Heart left ventricle (tissue), 16 donors: ENCODE measurements around the gene FAM200A. TPM values are rescaled to one million over a fixed set of nuclear protein-coding genes. Genes with fewer than 3 reads are reported as not detected.
"Not testable (repeated sequence)": the region's sequence is repeated elsewhere in the genome, so short reads cannot be mapped to it uniquely, and the experiment has no call there.

Experiments used
- ATAC-seq, 4 donors: fragments of 200-7000 bp; cut with Tn5 transposase; one replicate each; pipeline ENCODE4 v1.9.1; 2020 to 2022; ENCODE audit warnings: moderate library complexity in 4 of 4, mild to moderate bottlenecking in 3 of 4, moderate number of reproducible peaks in 1 of 4
- DNase-seq, 5 donors: peaks; one replicate each; pipeline ENCODE4 v3.0.0-alpha.2; 2020
- H3K27ac ChIP-seq, 12 donors: fragments of 200-600 bp; sonication (generic) in 4 of 12; one replicate each; pipeline versions ENCODE4 v1.5.0 to v1.8.0; 2016 to 2022; ENCODE audit warnings: mild to moderate bottlenecking in 2 of 12
- H3K27me3 ChIP-seq, 9 donors: fragments of 200-600 bp; sonication (generic) in 2 of 9; one replicate each; pipeline versions ENCODE4 v1.5.1 to v1.8.0; 2016 to 2022; ENCODE audit warnings: mild to moderate bottlenecking in 3 of 9
- H3K36me3 ChIP-seq, 9 donors: fragments of 200-600 bp; sonication (generic) in 2 of 9; one replicate each; pipeline versions ENCODE4 v1.5.0 to v1.8.0; 2018 to 2022; ENCODE audit warnings: mild to moderate bottlenecking in 2 of 9
- H3K4me1 ChIP-seq, 12 donors: fragments of 200-600 bp; sonication (generic) in 4 of 12; one replicate each; pipeline versions ENCODE4 v1.5.0 to v1.8.0; 2016 to 2022; ENCODE audit warnings: mild to moderate bottlenecking in 3 of 12
- H3K4me3 ChIP-seq, 12 donors: fragments of 200-600 bp; sonication (generic) in 4 of 12; one replicate each; pipeline versions ENCODE4 v1.5.0 to v1.8.0; 2017 to 2022; ENCODE audit warnings: mild to moderate bottlenecking in 9 of 12, moderate library complexity in 4 of 12
- H3K9me3 ChIP-seq, 12 donors: fragments of 200-600 bp; sonication (generic) in 4 of 12; one replicate each; pipeline versions ENCODE4 v1.5.0 to v1.8.0; 2016 to 2022; ENCODE audit warnings: mild to moderate bottlenecking in 1 of 12
- CTCF ChIP-seq, 12 donors: fragments of 200-600 bp; sonication (generic) in 4 of 12; IDR thresholded peaks; one replicate each; pipeline versions ENCODE4 v1.5.0 to v1.8.0; 2018 to 2022; ENCODE audit warnings: antibody characterized with exemption in 12 of 12, mild to moderate bottlenecking in 5 of 12
- POLR2A ChIP-seq, 2 donors: fragments of 450-650 bp; IDR thresholded peaks; one replicate each; pipeline ENCODE4 v1.6.1; 2017; ENCODE audit warnings: antibody characterized with exemption in 2 of 2, mild to moderate bottlenecking in 2 of 2, moderate library complexity in 2 of 2
- WGBS, 4 donors: extraction: QIAGEN DNeasy Blood & Tissue Kit in 2 of 4; methylation state at CpG; one replicate each; pipeline versions ENCODE4 v1.1.5 to v1.1.7; 2013 to 2018; 5-methylcytosine and 5-hydroxymethylcytosine counted together
- intact Hi-C, 10 donors: fragments of 100-400 bp; cut with DNase I; formaldehyde crosslinking; loops; one replicate each; pipeline versions ENCODE4 v1.11.1 to v1.14.2; 2022
- polyA plus RNA-seq, 2 donors: library from polyadenylated mRNA; stranded (reverse); fragments of 200-250 nt; gene quantifications; one replicate each; pipeline ENCODE4 v1.2.3, GENCODE V29; 2013
- total RNA-seq, 9 donors: library from RNA; depleted of rRNA in 2 of 9; stranded (reverse); fragments of >200 nt in 2 of 9; fragmentation: NEBNext Ultra II Directional in 3 of 9; extraction: Animal tissue kit (Norgen Biotek cat#: 25700) in 3 of 9; gene quantifications; one replicate each; pipeline versions ENCODE4 v1.1.0 to v1.2.4, GENCODE V29; 2016 to 2023
- donor health status: ischemic (EF 13 %, LVEDD 7.1; RV severe dilation, severe dysfunction).
- donor health status: healthy with polysubstance abuse.
- donor health status: DM: no; HTN: yes; CAD: no.
- donor health status: DM: no; HTN: no; CAD: no.
- donor health status: ischemic (EF 25% LVEDD 6.9; RV normal size, moderate dysfunction).
- donor health status: ischemic (EF 25% LVEDD 5.7; RV mildly dilated, moderate dysfunction).
- donor health status: healthy.
- donor health status: DM: yes; HTN: yes; CAD: no.
- donor health status: ischemic (EF 35%, LVEDD 5.7; RV mildly dilated, moderate dysfunction).
- donor health status: nonischemic (EF 11% LVEDD 7.7; RV severe dilation, severe dysfunction).
- donor health status: DM: yes; HTN: yes; CAD: no.
- donor health status: PGD.
- donor health status: ischemic (EF 29% LVEDD 5.4; RV normal size, mild dysfunction).
- donor health status: nonischemic (EF 23%, LVEDD 6.1; RV moderate dilation, normal function).

Gene FAM200A
- total and polyA plus RNA-seq, 11 donors = 4.7 to 7.1 (median 5.3) TPM

- peaks cover 0 to 76% (median 62%) of the 10 kb centered on the region in 9 donors for H3K36me3 ChIP-seq
- no peak overlapping the region for H3K27ac ChIP-seq
- intact Hi-C loops = no loop called here
- TF ChIP-seq POLR2A (IDR thresholded peaks at IDR 0.05) (no peak), CTCF (IDR thresholded peaks at IDR 0.05) (no peak)
- ATAC-seq (no peak), DNase-seq (no peak)
- H3K4me1 ChIP-seq = peaks cover 0 to under 1% (median 0%) of the 10 kb centered on the region in 12 donors
- H3K27me3 ChIP-seq = no peaks in the 10 kb centered on the region
- 85 to 97% (median 94%) methylated on average over 3 of the region's 3 CpGs for WGBS, 4 donors
- H3K9me3 ChIP-seq = no peaks in the 10 kb centered on the region
- H3K4me3 ChIP-seq = no peak overlapping the region
Measured at GRCh38 chr7:99571768-99572167, 19.9 kb upstream of the FAM200A start.

- H3K36me3 ChIP-seq = peaks cover 0 to 96% (median 86%) of the 10 kb centered on the region in 9 donors
- intact Hi-C loops = not testable (repeated sequence)
Measured at GRCh38 chr7:99568770-99569169, 16.9 kb upstream of the FAM200A start.

GRCh38 chr7:99563650-99564049 is 11.7 kb upstream of the FAM200A start:
- H3K27ac ChIP-seq = no peak overlapping the region
- H3K9me3 ChIP-seq = no peaks in the 10 kb centered on the region
- H3K4me3 ChIP-seq = no peak overlapping the region
- peaks cover 0 to 37% (median 17%) of the 10 kb centered on the region in 12 donors for H3K4me1 ChIP-seq
- peaks cover 0 to 82% (median 72%) of the 10 kb centered on the region in 9 donors for H3K36me3 ChIP-seq
- intact Hi-C loops = no loop called here
- 88 to 90% (median 89%) methylated on average over 10 of the region's 10 CpGs for WGBS, 4 donors
- DNase-seq (no peak), ATAC-seq (no peak)
- no peak for TF ChIP-seq CTCF (IDR thresholded peaks at IDR 0.05)
- TF ChIP-seq POLR2A (IDR thresholded peaks at IDR 0.05) = no peak
- H3K27me3 ChIP-seq = no peaks in the 10 kb centered on the region

More at GRCh38 chr7:99568770-99569169, 16.9 kb upstream of the FAM200A start:
- H3K4me1 ChIP-seq, H3K4me3 ChIP-seq, ATAC-seq, DNase-seq, H3K27ac ChIP-seq, H3K9me3 ChIP-seq, H3K27me3 ChIP-seq: not testable (repeated sequence)
- WGBS, 4 donors = 97% methylated on average over 7 of the region's 7 CpGs

GRCh38 chr7:99562832-99563231 is 10.9 kb upstream of the FAM200A start:
- no peaks in the 10 kb centered on the region for H3K27me3 ChIP-seq
- no peaks in the 10 kb centered on the region for H3K9me3 ChIP-seq
- no peak overlapping the region for H3K4me3 ChIP-seq
- TF ChIP-seq POLR2A (IDR thresholded peaks at IDR 0.05) (no peak), CTCF (IDR thresholded peaks at IDR 0.05) (no peak)
- ATAC-seq = no peak
- H3K36me3 ChIP-seq = peaks cover 0 to 78% (median 70%) of the 10 kb centered on the region in 9 donors
- WGBS, 4 donors = 51 to 61% (median 55%) methylated on average over 2 of the region's 2 CpGs
- intact Hi-C loops = no loop called here
- peak overlapping the region in 1 of 12 donors; percentile 45 for H3K27ac ChIP-seq
- no peak for DNase-seq
- H3K4me1 ChIP-seq = peaks cover 0 to 37% (median 17%) of the 10 kb centered on the region in 12 donors
